ENCODE measurements around the gene PRRC2A. TPM values are rescaled to one million over a fixed set of nuclear protein-coding genes. Genes with fewer than 3 reads are reported as not detected.
A peak's percentile ranks its signal among the peaks of the same experiment; 100 is the strongest.

The PRRC2A gene
- total and polyA plus RNA-seq, 7 donors, result 28.8 to 109 (median 44.1) TPM

DNA sequence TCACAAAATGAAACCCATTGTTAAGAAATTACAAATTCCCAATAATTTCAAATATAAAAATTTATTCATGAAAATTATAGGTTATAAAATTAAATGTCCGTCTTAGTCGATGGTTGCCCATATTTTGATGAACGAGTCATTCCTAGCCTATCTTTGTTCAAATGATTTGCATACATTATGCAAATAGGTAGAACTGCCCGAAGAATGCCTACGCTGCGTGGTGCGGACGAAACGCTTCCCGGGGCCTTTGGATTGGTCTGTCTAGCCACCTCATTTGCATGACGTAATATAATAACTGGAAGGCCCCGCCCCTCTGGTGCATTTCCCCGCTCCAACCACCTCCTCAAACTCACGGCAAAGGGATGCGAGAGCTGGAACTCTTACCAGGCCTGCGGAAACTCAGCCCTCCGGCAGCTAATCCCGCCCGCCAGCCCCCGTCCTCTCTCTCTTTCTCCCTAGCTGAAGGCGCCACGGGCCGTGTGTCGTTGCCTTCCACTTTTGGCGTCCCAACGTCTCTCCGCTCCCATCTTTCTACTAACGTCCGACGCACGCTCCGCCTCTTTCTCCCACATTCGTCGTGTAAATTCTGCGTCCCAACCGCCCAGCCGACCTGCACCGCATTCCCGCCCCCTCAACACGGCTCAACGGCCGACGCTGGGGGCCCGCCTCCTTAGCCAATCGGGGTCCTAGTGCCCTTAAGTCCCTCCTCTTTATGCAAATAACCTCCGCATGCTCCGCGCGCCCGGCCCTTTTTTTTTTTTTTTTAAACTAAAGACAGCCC lies 520 bp upstream of the PRRC2A start:
- Histone ChIP-seq H3K4me1 (peaks cover 2 to 24% (median 20%) of the 10 kb centered on the region in 4 donors), H3K9me3 (no peaks in the 10 kb centered on the region), H3K4me3 (peak overlapping the region; percentile 72 to 87 (median 82)), H3K27ac (peak overlapping the region; percentile 97 to 98 (median 98)), H3K27me3 (no peaks in the 10 kb centered on the region), H3K36me3 (peaks cover 14 to 19% (median 17%) of the 10 kb centered on the region in 4 donors)
- 0 to 1% methylated on average over 50 of the region's 50 CpGs for WGBS, 2 donors
- TF ChIP-seq EP300 (IDR thresholded peaks at IDR 0.05) (peak in 1 of 4 donors; percentile 27), POLR2AphosphoS5 (IDR thresholded peaks at IDR 0.05) (peak; percentile 79 to 87 (median 86)), POLR2A (IDR thresholded peaks at IDR 0.05) (peak; percentile 80 to 87)
- TF ChIP-seq, protein P1, sequence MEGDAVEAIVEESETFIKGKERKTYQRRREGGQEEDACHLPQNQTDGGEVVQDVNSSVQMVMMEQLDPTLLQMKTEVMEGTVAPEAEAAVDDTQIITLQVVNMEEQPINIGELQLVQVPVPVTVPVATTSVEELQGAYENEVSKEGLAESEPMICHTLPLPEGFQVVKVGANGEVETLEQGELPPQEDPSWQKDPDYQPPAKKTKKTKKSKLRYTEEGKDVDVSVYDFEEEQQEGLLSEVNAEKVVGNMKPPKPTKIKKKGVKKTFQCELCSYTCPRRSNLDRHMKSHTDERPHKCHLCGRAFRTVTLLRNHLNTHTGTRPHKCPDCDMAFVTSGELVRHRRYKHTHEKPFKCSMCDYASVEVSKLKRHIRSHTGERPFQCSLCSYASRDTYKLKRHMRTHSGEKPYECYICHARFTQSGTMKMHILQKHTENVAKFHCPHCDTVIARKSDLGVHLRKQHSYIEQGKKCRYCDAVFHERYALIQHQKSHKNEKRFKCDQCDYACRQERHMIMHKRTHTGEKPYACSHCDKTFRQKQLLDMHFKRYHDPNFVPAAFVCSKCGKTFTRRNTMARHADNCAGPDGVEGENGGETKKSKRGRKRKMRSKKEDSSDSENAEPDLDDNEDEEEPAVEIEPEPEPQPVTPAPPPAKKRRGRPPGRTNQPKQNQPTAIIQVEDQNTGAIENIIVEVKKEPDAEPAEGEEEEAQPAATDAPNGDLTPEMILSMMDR (IDR thresholded peaks at IDR 0.05), result no peak
- DNase-seq, result peak; percentile 99
- intact Hi-C loops (cut with DNase I), result loop anchor here (1.0 to 2.0 kb wide), 2 partner anchors 33 to 78 kb away; partner anchors contain the start of genes BAG6 and DDX39B

DNA sequence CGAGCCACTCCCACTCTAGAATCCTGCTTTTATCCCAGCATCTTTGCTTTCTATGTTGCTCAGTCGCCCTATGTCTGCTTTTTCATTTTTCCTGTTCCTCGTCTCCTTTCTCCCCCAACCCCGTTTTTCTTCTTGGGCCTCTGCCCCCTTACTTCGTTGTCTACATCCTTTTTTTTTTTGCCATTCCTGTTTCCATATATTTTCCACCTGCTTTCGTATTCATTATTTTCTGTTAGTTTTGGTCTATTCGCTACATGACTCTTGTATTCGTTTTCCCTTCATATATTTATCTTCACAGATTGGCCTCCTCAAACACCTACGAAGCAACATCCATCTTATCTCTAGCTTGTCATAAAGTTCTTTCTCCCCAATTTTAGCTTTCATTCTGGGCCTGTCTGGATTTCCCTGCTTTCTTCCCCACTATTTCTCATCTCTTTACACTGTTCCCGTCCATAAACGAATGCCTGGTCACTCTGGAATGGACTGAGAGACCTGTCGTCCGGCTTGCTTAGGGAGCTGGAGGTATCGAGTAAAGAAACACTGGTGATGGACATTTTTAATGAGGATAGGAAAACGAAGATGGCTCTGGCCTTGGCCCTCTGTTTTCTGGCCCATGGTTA lies 915 bp downstream of the PRRC2A start:
- 4 to 16% methylated on average over 15 of the region's 15 CpGs for WGBS, 2 donors
- Histone ChIP-seq H3K36me3 (peaks cover 23 to 33% (median 31%) of the 10 kb centered on the region in 4 donors), H3K27me3 (no peaks in the 10 kb centered on the region), H3K4me1 (peaks cover 2 to 24% (median 20%) of the 10 kb centered on the region in 4 donors), H3K27ac (peak overlapping the region; percentile 97 to 98 (median 98)), H3K9me3 (no peaks in the 10 kb centered on the region), H3K4me3 (peak overlapping the region; percentile 72 to 87 (median 82))
- intact Hi-C loops (cut with DNase I), result loop anchor here (2.0 kb wide), 1 partner anchor 31 kb away; the partner anchor contains the start of gene BAG6
- no peak for DNase-seq
- TF ChIP-seq EP300 (IDR thresholded peaks at IDR 0.05) (no peak), POLR2A (IDR thresholded peaks at IDR 0.05) (no peak), POLR2AphosphoS5 (IDR thresholded peaks at IDR 0.05) (no peak)
- TF ChIP-seq, protein P1 (IDR thresholded peaks at IDR 0.05), result no peak

DNA sequence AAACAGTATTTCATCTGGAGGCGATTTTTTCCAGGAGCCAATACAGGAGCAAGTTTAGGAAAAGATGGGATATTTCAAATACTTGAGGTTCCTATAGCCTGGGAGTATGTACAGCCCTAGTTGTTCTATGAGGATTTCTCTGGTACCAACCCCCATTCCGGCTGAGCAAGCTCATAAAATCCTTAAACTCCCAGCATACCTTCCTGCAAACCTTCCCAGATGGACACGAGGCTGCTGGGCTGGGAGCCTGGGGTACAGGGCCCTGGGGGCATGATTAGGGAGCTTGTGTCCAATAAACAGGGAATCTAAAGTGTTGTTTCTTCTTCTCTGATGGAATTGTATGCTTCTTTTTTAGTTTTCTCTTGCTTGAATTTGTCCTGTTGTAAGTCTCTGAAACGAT lies 1.5 kb downstream of the PRRC2A start:
- Histone ChIP-seq H3K27ac (peak overlapping the region; percentile 97 to 98 (median 98)), H3K27me3 (no peaks in the 10 kb centered on the region), H3K36me3 (peaks cover 25 to 39% (median 36%) of the 10 kb centered on the region in 4 donors), H3K9me3 (no peaks in the 10 kb centered on the region), H3K4me1 (peaks cover 2 to 24% (median 20%) of the 10 kb centered on the region in 4 donors), H3K4me3 (peak overlapping the region; percentile 72 to 87 (median 82))
- WGBS, 2 donors, result 11 to 38% methylated on average over 4 of the region's 4 CpGs
- DNase-seq, result no peak
- intact Hi-C loops (cut with DNase I), result loop anchor here (2.0 kb wide), 1 partner anchor 31 kb away; the partner anchor contains the start of gene BAG6
- TF ChIP-seq POLR2A (IDR thresholded peaks at IDR 0.05) (no peak), POLR2AphosphoS5 (IDR thresholded peaks at IDR 0.05) (peak in 1 of 4 donors; percentile 16), EP300 (IDR thresholded peaks at IDR 0.05) (no peak)

DNA sequence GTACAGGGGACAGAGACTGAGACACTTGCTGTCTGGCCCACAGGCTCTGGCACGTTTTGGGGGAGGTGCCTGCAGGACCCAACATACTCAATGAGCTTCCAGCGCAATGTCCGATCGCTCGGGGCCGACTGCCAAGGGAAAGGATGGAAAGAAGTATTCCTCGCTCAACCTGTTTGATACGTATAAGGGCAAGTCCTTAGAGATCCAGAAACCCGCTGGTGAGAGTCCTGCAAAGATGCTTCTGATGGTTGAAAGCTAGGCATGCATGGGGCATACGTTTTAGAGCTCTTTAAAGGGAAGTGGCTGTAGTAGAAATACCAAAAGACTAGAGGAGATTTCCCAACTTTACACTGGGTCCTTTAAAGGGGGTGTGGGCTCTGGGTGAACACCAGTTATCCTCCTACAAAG lies 2.2 kb downstream of the PRRC2A start:
- H3K27ac ChIP-seq, result peak overlapping the region; percentile 97 to 98 (median 98)

More for the DNA sequence above, 2.2 kb downstream of the PRRC2A start:
- DNase-seq, result no peak
- H3K4me3 ChIP-seq, result no peak overlapping the region
- intact Hi-C loops (cut with DNase I), result no loop called here
- WGBS, 2 donors, result 67 to 74% methylated on average over 10 of the region's 10 CpGs
- no peaks in the 10 kb centered on the region for H3K9me3 ChIP-seq
- H3K4me1 ChIP-seq, result peaks cover 2 to 24% (median 20%) of the 10 kb centered on the region in 4 donors
- TF ChIP-seq, protein P1 (IDR thresholded peaks at IDR 0.05), result no peak
- TF ChIP-seq POLR2A (IDR thresholded peaks at IDR 0.05) (no peak), EP300 (IDR thresholded peaks at IDR 0.05) (no peak), POLR2AphosphoS5 (IDR thresholded peaks at IDR 0.05) (no peak)
- no peaks in the 10 kb centered on the region for H3K27me3 ChIP-seq
- H3K36me3 ChIP-seq, result peaks cover 32 to 46% (median 43%) of the 10 kb centered on the region in 4 donors

Data from sigmoid colon (tissue), 7 donors.